HG02870 (cell line): ENCODE data around the gene PCED1B.
A peak's percentile ranks its signal among the peaks of the same experiment; 100 is the strongest.

Experiments
- ATAC-seq: cut with Tn5 transposase; IDR thresholded peaks from one replicate; pipeline ENCODE4 v1.9.1; 2021; ENCODE audit warnings: mild to moderate bottlenecking, moderate library complexity; ENCODE audit not compliant: unreplicated experiment

PCED1B gene

DNA sequence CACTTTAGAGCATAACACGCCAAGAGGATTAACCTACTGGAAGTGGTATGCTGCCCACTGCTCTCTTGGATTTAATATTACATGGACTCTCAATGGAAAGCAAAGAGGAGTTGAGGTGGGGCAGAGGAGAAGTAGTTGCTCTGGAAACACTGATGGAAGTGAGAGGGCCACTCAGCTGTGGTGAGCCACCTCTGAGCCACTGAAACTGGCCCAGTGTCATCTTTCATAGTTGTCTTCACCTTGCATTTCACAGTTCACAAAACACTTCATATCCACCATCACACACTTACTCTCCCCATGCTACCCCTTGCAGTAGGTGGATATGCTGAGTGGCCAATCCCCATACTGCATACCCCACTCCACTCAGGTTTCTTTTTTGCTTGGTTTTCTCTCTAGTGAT is 12.2 kb upstream of the PCED1B start:
- ATAC-seq, result peak; percentile 45

DNA sequence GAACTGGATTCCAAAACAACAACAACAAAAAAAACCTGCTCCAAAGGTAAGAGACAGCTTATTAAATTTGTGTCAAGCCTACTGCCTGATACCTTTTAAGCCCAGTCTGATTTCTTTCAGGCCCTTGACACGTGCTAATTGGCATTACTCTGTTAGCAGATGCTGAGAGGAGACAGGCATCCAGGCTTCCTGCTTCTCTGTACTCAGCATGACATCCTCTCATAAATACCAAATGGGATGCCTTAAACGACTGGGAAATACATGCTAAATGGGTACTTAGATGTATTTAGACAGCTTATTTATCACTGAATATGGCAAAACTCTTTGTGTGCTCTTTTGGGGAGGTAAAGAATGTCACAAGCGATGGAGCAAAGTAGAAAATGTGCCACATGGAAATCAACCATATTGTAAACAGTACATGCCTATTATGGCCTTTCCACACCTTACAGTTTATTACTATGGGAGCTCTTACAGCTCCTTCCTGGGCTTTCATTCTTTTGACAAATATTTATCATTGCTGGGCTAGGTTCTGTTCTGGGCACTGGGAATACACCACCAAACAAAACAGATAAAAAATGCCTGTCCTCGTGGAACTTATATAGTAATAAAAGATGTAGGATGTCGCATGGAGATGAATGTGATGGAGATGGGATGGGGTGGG is 11.5 kb upstream of the PCED1B start:
- no peak for ATAC-seq

- no peak for ATAC-seq
Observed at GRCh38 chr12:47068539-47068938, 10.9 kb upstream of the PCED1B start.

DNA sequence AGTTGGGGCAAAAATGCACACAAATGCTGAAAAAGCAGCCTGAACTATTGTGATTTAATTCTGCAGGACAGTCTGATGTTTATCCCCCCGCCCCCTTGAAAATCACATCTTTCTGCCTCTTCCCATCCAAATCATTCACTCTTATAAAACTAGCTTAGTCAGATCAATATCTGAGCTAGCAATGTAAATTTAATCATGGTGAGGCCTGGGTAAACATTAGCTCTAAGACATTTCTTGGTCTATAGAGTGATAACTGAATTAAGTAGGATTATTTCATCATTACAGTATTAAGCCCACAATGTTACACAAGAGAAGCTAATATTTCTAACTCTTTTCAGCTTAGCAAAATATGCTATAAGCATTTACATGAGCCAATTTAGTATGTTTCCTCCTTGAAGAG is 9.1 kb upstream of the PCED1B start:
- ATAC-seq, result no peak

GRCh38 chr12:47071241-47071852 is 8.1 kb upstream of the PCED1B start:
- ATAC-seq, result no peak

DNA sequence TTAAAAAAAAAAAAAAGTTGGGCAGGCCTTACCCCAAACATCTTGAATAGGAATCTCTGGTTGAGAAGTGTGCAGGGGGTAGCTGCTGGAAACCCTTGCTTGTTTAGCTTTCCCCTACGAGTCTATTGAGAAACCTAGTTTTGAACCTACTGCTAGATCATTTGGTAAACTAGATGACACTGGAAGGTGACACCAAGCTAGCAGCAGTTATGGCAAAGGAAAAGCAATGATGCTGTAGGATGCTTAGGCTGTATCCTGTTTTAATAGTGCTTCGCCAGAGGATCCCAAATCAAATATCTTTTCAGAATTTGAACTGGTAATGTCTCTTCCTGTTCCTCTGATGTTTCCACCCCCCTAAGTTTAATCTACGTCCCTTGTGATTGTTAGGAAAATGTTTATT is 5.5 kb upstream of the PCED1B start:
- ATAC-seq, result no peak

DNA sequence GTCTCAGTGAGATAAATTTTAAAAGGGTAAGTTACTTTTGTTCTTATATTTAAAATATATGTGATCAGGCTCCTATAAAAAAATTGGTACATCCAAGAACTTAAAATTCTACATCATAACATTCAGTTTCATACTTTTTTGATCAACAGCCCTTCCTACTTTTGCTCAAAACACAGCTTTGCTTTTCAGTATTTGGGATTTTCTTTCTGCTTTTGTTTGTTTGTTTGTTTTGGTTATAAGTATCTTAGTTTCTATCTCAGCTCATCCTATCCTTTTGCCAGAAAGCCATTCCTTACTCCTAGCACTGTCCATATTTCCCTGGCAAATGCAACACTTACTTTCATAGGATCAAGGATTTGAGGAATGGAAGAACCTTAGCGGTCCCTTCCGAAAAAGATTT is 4.7 kb upstream of the PCED1B start:
- no peak for ATAC-seq

GRCh38 chr12:47075192-47076084 is 4.0 kb upstream of the PCED1B start:
- ATAC-seq, result no peak

DNA sequence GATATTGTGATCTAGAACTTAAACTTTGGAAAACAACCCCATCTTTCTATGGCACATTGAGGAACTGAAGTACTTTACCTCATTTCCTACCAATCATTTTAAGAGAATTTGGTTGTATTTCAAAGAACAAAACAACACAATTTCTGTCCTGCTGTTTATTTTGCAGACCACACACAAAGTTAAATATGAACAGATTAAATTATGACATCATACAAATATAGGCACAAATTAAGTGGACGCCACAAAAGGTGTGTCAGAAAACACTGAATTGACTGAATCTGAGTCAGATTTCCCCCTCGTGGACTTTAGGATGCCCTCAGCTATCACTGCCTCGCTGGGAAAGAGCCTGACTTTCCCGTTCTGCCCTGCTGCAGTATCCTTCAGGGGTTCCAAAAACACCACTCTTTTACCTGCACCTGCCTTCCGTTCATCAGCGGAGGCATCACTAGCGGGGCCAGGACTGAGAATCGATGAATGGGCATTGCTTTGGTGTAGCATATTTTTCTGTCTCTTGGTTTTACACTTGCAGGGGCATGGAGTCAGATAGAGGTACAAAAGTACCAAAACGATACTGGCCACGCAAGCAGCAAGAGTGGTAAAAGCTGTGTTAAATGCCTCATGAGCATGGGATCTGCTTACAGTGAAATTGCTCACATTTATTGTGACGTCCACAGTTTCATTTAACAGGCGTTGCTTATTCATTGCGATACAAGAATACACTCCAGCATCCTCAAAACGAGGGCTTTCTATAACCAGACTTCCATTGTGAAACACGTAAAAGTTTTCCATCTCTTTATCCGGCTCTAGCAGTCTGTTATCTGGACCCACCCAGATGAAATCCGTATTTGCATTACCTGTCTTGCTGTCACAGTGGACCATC is 2.0 kb upstream of the PCED1B start:
- no peak for ATAC-seq

GRCh38 chr12:47078086-47078395 is 1.4 kb upstream of the PCED1B start:
- no peak for ATAC-seq

- ATAC-seq, result no peak
Observed at GRCh38 chr12:47078733-47079467, 521 bp upstream of the PCED1B start.

DNA sequence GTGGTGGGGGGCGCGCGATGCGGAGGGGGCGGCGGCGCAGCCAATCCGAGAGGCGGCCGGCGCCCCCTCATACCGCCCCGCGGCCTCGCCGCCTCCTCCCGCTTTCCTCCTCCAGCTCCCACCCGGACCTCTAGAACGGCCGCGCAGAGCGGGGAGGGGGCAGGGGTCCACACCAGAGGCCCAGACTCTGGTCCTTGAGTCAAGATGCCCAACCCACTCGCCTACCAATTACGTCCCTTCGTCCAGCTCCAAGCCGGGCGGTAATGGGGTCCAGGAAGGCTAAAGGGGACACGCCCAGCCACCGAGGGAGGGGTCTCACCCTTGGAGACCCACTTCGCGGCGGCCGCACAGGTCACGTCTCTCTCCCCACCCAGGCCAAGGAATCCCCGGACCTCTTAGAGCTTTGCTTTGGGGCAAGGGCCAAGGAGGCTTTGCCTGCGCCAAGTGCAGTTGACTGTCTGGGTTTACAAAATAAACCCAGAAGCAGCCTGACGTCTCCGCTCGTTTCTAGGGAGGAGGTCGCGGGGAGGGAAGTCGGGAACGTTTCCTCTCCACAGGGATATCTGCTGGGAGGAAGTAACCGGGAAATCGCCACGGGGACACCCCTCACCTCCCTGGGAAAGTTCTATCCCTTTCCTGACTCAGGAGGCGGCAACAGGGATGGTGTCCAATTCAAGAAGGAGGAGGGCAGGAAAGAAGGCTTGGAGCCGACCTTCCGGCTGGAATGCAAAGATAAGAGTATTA is 732 bp downstream of the PCED1B start:
- peak; percentile 13 for ATAC-seq

DNA sequence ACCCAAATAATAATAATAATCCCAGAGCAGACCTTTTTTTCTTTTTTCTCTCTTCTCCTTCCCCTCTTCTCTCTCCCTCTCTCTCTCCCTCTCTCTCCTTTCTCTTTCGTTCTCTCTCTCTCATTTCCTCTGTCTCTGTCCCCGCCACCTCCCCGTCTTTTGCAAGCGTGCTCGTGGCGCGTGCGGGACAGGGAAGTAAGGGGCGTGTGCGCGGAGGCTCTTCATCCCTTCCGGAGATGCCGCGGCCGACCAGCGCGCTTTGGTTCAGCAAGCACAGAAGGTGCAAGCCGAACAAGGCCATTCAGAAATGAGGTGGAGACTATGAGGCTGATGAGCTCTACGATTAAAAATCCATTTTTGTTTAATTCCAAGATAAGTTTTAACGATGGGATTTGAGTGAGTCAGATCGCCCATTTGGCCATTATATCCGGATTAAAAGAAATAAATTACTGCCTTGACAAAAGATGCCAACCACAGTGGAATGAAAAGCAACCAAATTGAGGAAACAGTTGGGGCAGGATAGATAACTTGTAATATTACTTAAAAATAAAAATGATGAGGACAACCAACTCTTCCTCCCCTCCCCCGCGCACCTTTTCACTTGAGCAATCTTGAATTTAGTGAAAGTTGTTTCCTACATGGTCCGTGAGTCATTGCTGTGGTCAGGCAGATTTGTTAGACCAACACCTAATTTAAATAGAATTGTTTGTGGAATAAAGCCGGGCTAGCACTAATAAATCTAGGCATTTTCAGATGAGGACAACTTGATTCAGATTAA is 1.5 kb downstream of the PCED1B start:
- ATAC-seq, result no peak

GRCh38 chr12:47082283-47082682 is 2.9 kb downstream of the PCED1B start:
- no peak for ATAC-seq

DNA sequence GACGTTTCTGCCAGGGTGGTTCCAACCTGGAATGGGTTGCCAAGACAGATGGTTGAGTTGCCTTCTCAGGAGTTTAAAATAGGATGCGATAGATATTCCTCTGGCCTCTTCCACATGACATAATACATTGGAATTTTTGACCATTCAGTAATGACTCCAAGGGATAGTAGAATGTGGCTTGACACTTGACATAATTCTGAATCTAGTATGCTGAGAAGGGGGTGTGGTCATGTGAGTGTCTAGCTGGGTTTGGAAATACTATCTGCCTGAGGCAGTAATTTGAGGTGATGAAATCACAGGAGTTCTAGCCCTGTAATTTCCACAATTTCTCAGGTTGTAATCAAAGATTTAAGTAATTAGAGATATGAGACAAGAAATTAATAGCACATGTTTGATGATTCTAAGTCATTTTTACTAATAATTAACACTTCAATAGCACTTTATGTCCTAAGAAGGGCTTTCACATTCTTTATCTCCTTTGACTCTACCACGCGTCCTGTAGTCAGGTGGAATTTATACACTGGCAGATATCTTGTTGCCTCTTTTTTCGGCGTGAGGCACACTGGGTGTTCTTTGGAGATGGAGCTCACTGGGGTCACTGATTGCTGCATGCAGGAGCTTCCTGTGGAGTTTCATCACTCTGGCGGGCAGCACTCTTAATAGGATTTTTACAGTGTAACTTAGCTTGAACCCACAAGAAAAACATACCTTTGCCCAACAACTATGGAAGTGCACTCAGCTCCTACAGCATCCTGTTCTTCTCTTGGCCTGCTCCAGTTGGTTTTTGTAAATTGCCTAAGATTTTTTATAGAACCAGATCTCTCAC is 3.6 kb downstream of the PCED1B start:
- no peak for ATAC-seq

DNA sequence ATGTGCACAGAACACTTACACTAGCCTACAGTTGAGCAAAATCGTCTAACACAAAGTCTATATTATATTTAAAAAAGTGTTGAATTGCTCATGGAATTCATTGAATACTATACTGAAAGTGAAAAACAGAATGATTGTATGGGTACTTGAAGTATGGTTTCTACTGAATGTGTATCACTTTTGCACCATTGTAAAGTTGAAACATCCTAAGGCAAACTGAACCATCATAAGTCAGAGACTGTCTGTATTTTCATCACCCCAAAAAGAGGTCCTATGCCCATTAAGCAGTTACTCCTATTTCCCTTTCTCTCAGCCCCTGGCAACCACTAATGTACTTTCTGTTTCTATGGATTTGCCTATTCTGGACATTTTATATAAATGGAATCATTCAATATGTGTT is 4.8 kb downstream of the PCED1B start:
- no peak for ATAC-seq

DNA sequence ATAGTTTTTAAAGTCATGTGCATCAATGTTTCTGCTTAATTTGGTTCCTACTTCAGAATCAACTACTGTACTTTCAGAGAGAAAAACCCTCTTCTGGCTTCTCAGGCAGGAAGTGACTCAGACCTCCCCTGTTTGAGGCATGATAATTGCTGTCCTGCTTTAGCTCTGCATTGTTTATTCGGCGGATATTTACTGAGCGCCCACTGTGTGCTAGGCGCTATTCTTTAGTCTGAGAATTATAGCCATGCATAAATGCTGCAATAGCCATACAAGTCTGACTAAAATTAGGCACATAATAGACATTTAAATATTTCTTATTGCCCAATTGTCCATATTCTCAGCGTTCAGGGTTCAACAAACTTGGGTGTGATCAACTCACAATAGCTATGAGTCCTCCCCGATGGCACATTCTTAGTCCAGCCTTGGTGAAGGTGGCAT is 6.4 kb downstream of the PCED1B start:
- no peak for ATAC-seq

GRCh38 chr12:47087088-47087688 is 7.8 kb downstream of the PCED1B start:
- no peak for ATAC-seq
